Caco-2 (cell line): Measurements from ENCODE around the gene BAZ1A. TPM values are rescaled to one million over a fixed set of nuclear protein-coding genes. Genes with fewer than 3 reads are reported as not detected.
A peak's percentile ranks its signal among the peaks of the same experiment; 100 is the strongest.

Experiments
- Bru-seq: library from RNA; stranded (reverse); fragments of 400-500 nt; gene quantifications from one replicate; lab custom pipeline; 2021; lab: Mats Ljungman, UMichigan
- BruChase-seq, 2 experiments: library from RNA; stranded (reverse); fragments of 400-500 nt; gene quantifications; one replicate each; lab custom pipeline; 2021; lab: Mats Ljungman, UMichigan
- BruUV-seq: library from RNA; stranded (reverse); fragments of 400-500 nt; replicated peaks from 2 replicates; lab custom pipeline; 2021; lab: Mats Ljungman, UMichigan
- CTCF ChIA-PET: fragments of 300-600 bp; sonication (Branson Sonifier 250); formaldehyde crosslinking; loops from one replicate; lab custom pipeline; 2022; ENCODE audit warnings: antibody characterized with exemption; lab: Charles Lee
- POLR2A ChIA-PET: fragments of 300-600 bp; sonication (Branson Sonifier 250); formaldehyde crosslinking; loops from one replicate; lab custom pipeline; 2022; ENCODE audit warnings: antibody characterized with exemption; lab: Charles Lee
- DNase-seq, 2 experiments: peaks; one replicate each; pipeline versions ENCODE4 v3.0.0 to v3.0.0-alpha.2; 2020 to 2022
- H3K27me3 ChIP-seq: replicated peaks from 2 replicates; pipeline ENCODE4 v1.6.0; 2011; ENCODE audit warnings: low read length; ENCODE audit not compliant: control insufficient read depth, insufficient read depth
- H3K36me3 ChIP-seq: 2 replicates; pipeline ENCODE4 v1.5.1; 2011; ENCODE audit warnings: low read length; ENCODE audit not compliant: control insufficient read depth, insufficient read depth
- H3K4me1 ChIP-seq: fragments of 250-450 bp; sonication (Bioruptor Pico); 2 replicates; pipeline ENCODE4 v1.5.1; 2020; ENCODE audit warnings: mild to moderate bottlenecking
- H3K4me3 ChIP-seq: 2 replicates; pipeline ENCODE4 v1.5.1; 2011; ENCODE audit warnings: low read depth, mild to moderate bottlenecking, control low read depth, low read length
- H3K9me3 ChIP-seq: fragments of 250-450 bp; sonication (Bioruptor Pico); 2 replicates; pipeline ENCODE4 v1.5.1; 2020; ENCODE audit warnings: mild to moderate bottlenecking, moderate library complexity
- H3K27ac Mint-ChIP-seq: one replicate; pipeline ENCODE4 v1.8.0; 2022; ENCODE audit warnings: mixed read lengths; ENCODE audit not compliant: unreplicated experiment
- H3K27me3 Mint-ChIP-seq: one replicate; pipeline ENCODE4 v1.8.0; 2022; ENCODE audit warnings: mixed read lengths; ENCODE audit not compliant: insufficient read depth, unreplicated experiment
- H3K36me3 Mint-ChIP-seq: one replicate; pipeline ENCODE4 v1.8.0; 2022; ENCODE audit warnings: mild to moderate bottlenecking, mixed read lengths; ENCODE audit not compliant: insufficient read depth, unreplicated experiment
- H3K4me1 Mint-ChIP-seq: one replicate; pipeline ENCODE4 v1.8.0; 2022; ENCODE audit warnings: low read depth, mixed read lengths; ENCODE audit not compliant: unreplicated experiment
- H3K4me3 Mint-ChIP-seq: one replicate; pipeline ENCODE4 v1.8.0; 2022; ENCODE audit warnings: mild to moderate bottlenecking, moderate library complexity, mixed read lengths; ENCODE audit not compliant: unreplicated experiment
- H3K9me3 Mint-ChIP-seq: one replicate; pipeline ENCODE4 v1.8.0; 2022; ENCODE audit warnings: mixed read lengths; ENCODE audit not compliant: unreplicated experiment
- intact Hi-C: fragments of 100-400 bp; cut with micrococcal nuclease; formaldehyde crosslinking; loops from one replicate; pipeline ENCODE4 v1.10.0; 2022; ENCODE audit not compliant: unreplicated experiment
- long read RNA-seq: library from polyadenylated mRNA; stranded (forward); transcript quantifications from one replicate; pipeline ENCODE4 v2.0.0, GENCODE V29; 2022
- total RNA-seq: library from RNA; stranded (reverse); gene quantifications from 2 replicates; pipeline ENCODE4 v1.2.3, GENCODE V29; 2022
- TF ChIP-seq, protein P1 (sequence below), 2 experiments: fragments of 200-600 bp in 1 of 2; IDR thresholded peaks; 1 replicate in 1 of 2; 2 replicates in 1 of 2; pipeline versions ENCODE4 v1.5.1 to v1.8.0; 2011 to 2022; ENCODE audit warnings: antibody characterized with exemption in 1 of 2, control low read depth in 1 of 2, inconsistent platforms in 1 of 2, low read depth in 1 of 2, low read length in 1 of 2, mild to moderate bottlenecking in 1 of 2, moderate library complexity in 1 of 2; ENCODE audit not compliant: insufficient read depth in 1 of 2, severe bottlenecking in 1 of 2, unreplicated experiment in 1 of 2

The BAZ1A gene, protein sequence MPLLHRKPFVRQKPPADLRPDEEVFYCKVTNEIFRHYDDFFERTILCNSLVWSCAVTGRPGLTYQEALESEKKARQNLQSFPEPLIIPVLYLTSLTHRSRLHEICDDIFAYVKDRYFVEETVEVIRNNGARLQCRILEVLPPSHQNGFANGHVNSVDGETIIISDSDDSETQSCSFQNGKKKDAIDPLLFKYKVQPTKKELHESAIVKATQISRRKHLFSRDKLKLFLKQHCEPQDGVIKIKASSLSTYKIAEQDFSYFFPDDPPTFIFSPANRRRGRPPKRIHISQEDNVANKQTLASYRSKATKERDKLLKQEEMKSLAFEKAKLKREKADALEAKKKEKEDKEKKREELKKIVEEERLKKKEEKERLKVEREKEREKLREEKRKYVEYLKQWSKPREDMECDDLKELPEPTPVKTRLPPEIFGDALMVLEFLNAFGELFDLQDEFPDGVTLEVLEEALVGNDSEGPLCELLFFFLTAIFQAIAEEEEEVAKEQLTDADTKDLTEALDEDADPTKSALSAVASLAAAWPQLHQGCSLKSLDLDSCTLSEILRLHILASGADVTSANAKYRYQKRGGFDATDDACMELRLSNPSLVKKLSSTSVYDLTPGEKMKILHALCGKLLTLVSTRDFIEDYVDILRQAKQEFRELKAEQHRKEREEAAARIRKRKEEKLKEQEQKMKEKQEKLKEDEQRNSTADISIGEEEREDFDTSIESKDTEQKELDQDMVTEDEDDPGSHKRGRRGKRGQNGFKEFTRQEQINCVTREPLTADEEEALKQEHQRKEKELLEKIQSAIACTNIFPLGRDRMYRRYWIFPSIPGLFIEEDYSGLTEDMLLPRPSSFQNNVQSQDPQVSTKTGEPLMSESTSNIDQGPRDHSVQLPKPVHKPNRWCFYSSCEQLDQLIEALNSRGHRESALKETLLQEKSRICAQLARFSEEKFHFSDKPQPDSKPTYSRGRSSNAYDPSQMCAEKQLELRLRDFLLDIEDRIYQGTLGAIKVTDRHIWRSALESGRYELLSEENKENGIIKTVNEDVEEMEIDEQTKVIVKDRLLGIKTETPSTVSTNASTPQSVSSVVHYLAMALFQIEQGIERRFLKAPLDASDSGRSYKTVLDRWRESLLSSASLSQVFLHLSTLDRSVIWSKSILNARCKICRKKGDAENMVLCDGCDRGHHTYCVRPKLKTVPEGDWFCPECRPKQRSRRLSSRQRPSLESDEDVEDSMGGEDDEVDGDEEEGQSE (N-terminal part only)
- total RNA-seq = 26.1 and 29.6 TPM in 2 replicates
- Bru-seq, nascent RNA = percentile 76 among the genes with signal in this experiment
- percentile 78 among the genes with signal in this experiment for BruChase-seq, experiment 1, labeled RNA remaining after a 2-hour chase
- BruChase-seq, experiment 2, labeled RNA remaining after a 6-hour chase = percentile 75 among the genes with signal in this experiment
- long read RNA-seq, full-length matches to known transcripts = 4 of 26 reads
- long read RNA-seq, partial matches to known transcripts = 9 of 26 reads
- long read RNA-seq, other reads (novel, unspliced or antisense) = 13 of 26 reads

DNA sequence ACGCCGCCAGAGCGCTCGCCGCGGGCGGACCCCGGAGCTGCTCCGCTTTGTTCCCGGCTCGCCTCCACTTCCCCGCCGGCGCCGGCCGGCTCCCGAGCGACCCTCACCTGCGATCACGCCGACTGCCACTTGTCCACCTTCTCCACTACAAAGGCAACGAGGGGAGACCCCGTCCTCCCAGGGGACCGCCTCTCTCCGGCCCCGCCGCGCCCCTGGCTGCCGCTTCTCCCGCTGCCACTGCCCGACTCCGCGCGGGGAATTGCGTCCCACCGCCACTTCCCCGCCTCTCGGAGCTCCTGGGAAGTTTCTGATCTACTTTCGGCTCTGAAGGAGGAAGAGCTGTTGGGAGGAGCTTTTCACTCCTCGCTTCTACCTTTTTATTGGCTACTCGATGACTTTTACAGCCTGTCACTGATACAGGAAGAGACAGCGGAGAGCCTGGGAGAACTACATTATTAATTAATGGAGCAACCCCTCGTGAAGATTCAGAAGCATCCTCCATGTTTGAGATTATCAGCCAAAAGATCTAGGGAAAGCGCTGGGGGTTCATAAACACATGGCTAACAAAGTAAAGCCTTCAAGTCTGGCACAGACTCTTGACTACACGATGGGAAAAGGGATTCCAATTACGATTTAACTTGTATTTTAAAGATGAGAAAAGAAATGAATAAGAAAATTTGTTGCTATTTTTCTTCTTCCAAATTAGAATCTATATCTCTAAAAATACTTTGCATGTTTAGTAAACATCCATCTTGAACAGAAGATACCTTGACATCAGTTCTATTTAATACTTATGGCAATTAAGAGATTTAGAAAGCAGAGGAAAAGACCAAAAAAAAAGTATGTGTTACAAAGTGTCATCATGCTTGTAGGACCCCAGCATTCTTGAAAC, at the start of gene BAZ1A:
TSS of gene BAZ1A (minus strand) at position 330 of the 892 bp plus-strand sequence. CDS start 756 bp downstream, outside the sequence.
- intact Hi-C loops = loop anchor here (5.0 to 10.0 kb wide), 3 partner anchors 82 to 200 kb away; partner anchors contain the start of gene FAM177A1
- no peaks in the 10 kb centered on the region for H3K4me1 ChIP-seq
- H3K9me3 Mint-ChIP-seq = no peaks in the 10 kb centered on the region
- H3K27me3 ChIP-seq = no peaks in the 10 kb centered on the region
- no peaks in the 10 kb centered on the region for H3K27me3 Mint-ChIP-seq
- H3K9me3 ChIP-seq = no peaks in the 10 kb centered on the region
- no TSS peak for BruUV-seq
- POLR2A ChIA-PET = interaction anchor here (0.5 to 1.2 kb wide), 11 partner anchors 26 to 415 kb away, joined by 3 to 8 read pairs (median 3); partner anchors contain the start of genes FAM177A1 and SRP54
- H3K27ac Mint-ChIP-seq = peak within 1 kb of the TSS; percentile 98
- DNase-seq = peak; percentile 82 to 83
- TF ChIP-seq, protein P1, sequence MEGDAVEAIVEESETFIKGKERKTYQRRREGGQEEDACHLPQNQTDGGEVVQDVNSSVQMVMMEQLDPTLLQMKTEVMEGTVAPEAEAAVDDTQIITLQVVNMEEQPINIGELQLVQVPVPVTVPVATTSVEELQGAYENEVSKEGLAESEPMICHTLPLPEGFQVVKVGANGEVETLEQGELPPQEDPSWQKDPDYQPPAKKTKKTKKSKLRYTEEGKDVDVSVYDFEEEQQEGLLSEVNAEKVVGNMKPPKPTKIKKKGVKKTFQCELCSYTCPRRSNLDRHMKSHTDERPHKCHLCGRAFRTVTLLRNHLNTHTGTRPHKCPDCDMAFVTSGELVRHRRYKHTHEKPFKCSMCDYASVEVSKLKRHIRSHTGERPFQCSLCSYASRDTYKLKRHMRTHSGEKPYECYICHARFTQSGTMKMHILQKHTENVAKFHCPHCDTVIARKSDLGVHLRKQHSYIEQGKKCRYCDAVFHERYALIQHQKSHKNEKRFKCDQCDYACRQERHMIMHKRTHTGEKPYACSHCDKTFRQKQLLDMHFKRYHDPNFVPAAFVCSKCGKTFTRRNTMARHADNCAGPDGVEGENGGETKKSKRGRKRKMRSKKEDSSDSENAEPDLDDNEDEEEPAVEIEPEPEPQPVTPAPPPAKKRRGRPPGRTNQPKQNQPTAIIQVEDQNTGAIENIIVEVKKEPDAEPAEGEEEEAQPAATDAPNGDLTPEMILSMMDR (IDR thresholded peaks at IDR 0.05; ENCODE audit: insufficient read depth in 1 of 2, low read depth in 1 of 2, low read length in 1 of 2, severe bottlenecking in 1 of 2, unreplicated experiment in 1 of 2) = no peak
- H3K4me1 Mint-ChIP-seq = no peaks in the 10 kb centered on the region
- H3K36me3 ChIP-seq = no peaks in the 10 kb centered on the region
- H3K4me3 ChIP-seq = peak within 1 kb of the TSS; percentile 72
- peaks cover 18% of the 10 kb centered on the region for H3K36me3 Mint-ChIP-seq
- CTCF ChIA-PET = interaction anchor here (0.9 to 1.3 kb wide), 4 partner anchors 84 to 417 kb away, joined by 3 to 5 read pairs (median 4); partner anchors contain the start of genes PSMA6 and SRP54
- H3K4me3 Mint-ChIP-seq = peak within 1 kb of the TSS; percentile 99

DNA sequence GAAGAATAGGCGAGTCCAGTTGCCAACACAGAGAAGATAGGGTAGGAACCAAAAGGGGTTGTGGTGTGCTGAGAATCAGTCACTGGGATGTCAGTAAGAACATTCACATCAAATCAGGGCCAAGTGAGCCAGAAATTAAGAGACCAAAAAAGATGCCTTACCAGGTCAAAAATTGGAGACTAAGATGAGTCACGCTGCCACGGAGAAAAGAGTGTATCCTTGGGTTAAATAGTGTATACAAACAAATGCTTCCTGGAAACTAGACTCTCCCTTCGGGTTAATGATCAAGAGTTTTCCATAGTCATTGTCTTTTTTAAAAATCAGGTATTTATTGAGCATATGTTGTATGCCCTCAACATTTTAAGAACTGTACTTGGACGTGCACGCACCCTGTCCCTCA, 45.2 kb upstream of the BAZ1A start:
- POLR2A ChIA-PET = no interaction called here
- Histone ChIP-seq H3K27me3 (no peaks in the 10 kb centered on the region), H3K4me1 (no peaks in the 10 kb centered on the region), H3K36me3 (no peaks in the 10 kb centered on the region), H3K9me3 (0 out of 2 replicates have a peak, but pooled peaks cover 7% of the 10 kb centered on the region), H3K4me3 (no peak overlapping the region)
- no peaks in the 10 kb centered on the region for H3K27me3 Mint-ChIP-seq
- intact Hi-C loops = no loop called here
- H3K9me3 Mint-ChIP-seq = peaks cover 10% of the 10 kb centered on the region
- DNase-seq = no peak
- H3K4me1 Mint-ChIP-seq = no peaks in the 10 kb centered on the region
- CTCF ChIA-PET = no interaction called here
- no TSS peak for BruUV-seq
- no peak overlapping the region for H3K4me3 Mint-ChIP-seq
- no peak overlapping the region for H3K27ac Mint-ChIP-seq
- TF ChIP-seq, protein P1 (IDR thresholded peaks at IDR 0.05; ENCODE audit: insufficient read depth in 1 of 2, low read depth in 1 of 2, low read length in 1 of 2, severe bottlenecking in 1 of 2, unreplicated experiment in 1 of 2) = no peak
- peaks cover 1% of the 10 kb centered on the region for H3K36me3 Mint-ChIP-seq
